ENCODE data around the gene ADAM12. TPM values are rescaled to one million over a fixed set of nuclear protein-coding genes. Genes with fewer than 3 reads are reported as not detected.

Gene ADAM12
- polyA plus RNA-seq, 1 experiment = 8.6 TPM

DNA sequence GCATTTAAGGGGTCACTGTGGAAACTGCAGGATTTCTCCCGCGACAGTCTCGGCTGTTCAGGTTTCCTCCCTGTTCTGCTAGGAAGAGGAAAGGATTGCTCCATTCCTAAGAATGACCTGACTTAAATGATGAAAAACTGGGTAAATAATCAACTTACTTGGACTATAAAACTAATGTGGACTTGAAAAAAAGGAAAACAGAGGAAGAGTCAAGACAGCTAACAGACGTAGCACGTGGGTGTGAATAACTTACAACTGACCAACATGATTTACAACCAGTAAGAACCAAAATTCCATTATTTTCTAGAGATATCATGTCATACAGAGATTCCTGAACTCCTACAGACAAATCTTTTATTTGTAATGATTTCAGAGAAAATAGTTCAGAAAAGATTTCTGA, 93.8 kb downstream of the ADAM12 start:
- CTCF ChIA-PET = no interaction called here
- Histone ChIP-seq H3K36me3 (ENCODE audit: control insufficient read depth, insufficient read depth, low read length) (no peaks in the 10 kb centered on the region), H3K27me3 (ENCODE audit: control insufficient read depth, insufficient read depth, low read length) (no peaks in the 10 kb centered on the region), H3K4me3 (ENCODE audit: low read depth, low read length) (no peak overlapping the region)
- no peak for DNase-seq (ENCODE audit: low read depth)
- TF ChIP-seq, protein P1, sequence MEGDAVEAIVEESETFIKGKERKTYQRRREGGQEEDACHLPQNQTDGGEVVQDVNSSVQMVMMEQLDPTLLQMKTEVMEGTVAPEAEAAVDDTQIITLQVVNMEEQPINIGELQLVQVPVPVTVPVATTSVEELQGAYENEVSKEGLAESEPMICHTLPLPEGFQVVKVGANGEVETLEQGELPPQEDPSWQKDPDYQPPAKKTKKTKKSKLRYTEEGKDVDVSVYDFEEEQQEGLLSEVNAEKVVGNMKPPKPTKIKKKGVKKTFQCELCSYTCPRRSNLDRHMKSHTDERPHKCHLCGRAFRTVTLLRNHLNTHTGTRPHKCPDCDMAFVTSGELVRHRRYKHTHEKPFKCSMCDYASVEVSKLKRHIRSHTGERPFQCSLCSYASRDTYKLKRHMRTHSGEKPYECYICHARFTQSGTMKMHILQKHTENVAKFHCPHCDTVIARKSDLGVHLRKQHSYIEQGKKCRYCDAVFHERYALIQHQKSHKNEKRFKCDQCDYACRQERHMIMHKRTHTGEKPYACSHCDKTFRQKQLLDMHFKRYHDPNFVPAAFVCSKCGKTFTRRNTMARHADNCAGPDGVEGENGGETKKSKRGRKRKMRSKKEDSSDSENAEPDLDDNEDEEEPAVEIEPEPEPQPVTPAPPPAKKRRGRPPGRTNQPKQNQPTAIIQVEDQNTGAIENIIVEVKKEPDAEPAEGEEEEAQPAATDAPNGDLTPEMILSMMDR (IDR thresholded peaks at IDR 0.05; ENCODE audit: insufficient read depth, low read depth, low read length) = no peak
- POLR2A ChIA-PET = no interaction called here

DNA sequence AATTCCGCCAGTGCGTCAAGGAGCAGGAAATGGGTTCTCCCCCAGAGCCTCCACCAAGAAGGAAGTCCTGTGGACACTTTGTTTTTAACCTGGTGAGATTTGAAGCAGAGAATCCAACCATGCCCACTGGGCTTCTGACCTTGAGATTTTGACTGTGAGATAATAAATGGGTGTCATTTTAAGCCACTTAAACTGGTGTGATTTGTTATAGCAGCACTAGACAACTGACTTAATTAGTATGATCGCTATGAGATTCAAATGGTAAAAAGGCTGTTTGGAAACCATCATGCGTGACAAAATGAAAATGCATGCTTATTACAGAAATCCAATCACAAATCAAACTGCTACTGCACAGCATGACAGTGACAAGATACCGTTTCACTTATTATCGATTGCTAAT, 98.0 kb downstream of the ADAM12 start:
- no peak overlapping the region for H3K4me3 ChIP-seq (ENCODE audit: low read depth, low read length)
- no peak for DNase-seq (ENCODE audit: low read depth)
- no peaks in the 10 kb centered on the region for H3K27me3 ChIP-seq (ENCODE audit: control insufficient read depth, insufficient read depth, low read length)
- ChIA-PET CTCF (interaction anchor here (0.6 to 1.1 kb wide), 2 partner anchors 12 to 161 kb away, joined by 3 to 5 read pairs; no protein-coding TSS in a partner anchor), POLR2A (no interaction called here)
- H3K36me3 ChIP-seq (ENCODE audit: control insufficient read depth, insufficient read depth, low read length) = no peaks in the 10 kb centered on the region
- TF ChIP-seq, protein P1 (IDR thresholded peaks at IDR 0.05; ENCODE audit: insufficient read depth, low read depth, low read length) = no peak

DNA sequence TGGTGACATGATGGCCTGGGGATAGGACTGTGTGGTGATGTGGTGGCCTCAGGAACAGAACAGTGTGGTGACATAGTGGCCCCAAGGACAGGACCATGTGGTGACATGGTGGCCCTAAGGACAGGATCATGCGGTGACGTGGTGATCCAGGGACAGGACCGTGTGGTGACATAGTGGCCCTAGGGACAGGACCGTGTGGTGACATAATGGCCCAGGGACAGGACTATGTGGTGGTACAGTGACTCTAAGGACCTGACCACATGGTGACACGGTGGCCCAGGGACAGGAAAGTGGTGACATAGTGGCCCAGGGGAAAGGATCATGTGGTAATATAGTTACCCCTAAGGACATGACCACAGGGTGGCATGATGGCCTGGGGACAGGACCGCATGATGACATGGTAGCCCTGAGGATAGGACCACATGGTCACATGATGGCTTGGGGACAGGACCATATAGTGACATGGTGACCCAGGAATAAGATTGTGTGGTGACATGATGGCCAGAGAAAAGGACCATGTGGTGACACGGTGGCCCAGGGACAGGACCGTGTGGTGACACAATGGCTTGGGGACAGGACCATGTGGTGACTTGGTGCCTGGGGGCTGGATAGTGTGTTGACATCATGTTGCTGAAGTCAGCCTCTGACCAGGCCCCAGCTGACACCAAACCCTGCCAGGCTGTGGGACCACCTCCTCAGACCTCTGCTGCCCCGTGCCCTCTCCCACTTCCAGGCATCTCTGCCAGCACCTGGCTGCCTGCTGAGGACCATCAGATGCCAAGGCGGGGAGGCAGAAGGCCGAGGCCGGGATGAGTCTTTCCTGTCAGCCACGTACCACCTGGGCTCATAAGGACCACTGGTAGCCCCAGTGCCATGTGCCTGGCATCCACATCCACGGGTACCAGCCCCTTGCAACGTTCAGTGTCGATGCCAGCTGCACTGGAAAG, 99.5 kb downstream of the ADAM12 start:
- CTCF ChIA-PET = no interaction called here
- POLR2A ChIA-PET = no interaction called here
- H3K27me3 ChIP-seq (ENCODE audit: control insufficient read depth, insufficient read depth, low read length) = no peaks in the 10 kb centered on the region
- H3K36me3 ChIP-seq (ENCODE audit: control insufficient read depth, insufficient read depth, low read length) = no peaks in the 10 kb centered on the region
- TF ChIP-seq, protein P1 (IDR thresholded peaks at IDR 0.05; ENCODE audit: insufficient read depth, low read depth, low read length) = no peak
- no peak for DNase-seq (ENCODE audit: low read depth)
- no peak overlapping the region for H3K4me3 ChIP-seq (ENCODE audit: low read depth, low read length)

DNA sequence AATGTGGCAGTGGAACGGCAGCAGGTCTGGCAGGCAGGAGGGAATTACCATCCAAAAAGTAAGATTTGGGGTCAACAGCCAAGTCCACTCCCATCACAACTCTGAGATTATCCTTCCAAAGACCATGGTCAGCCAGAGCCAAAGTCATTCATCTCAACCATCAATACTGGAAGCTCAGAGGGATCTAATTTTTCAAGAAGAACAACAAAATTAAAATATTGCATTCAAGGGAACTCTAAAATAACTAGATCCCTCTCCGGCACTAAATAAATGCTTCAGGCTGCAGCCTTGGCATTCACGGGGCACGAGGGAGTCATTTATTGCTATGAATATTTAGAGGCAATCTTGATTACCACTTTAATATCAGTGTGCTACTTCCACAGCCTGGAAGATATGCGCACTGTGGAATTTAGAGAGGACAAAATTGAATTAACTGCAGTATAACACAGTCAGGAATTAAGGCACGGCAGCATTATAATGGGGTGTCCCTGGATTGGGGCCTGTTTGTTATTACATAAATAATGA, 102.0 kb downstream of the ADAM12 start:
- Histone ChIP-seq H3K27me3 (ENCODE audit: control insufficient read depth, insufficient read depth, low read length) (no peaks in the 10 kb centered on the region), H3K4me3 (ENCODE audit: low read depth, low read length) (no peak overlapping the region), H3K36me3 (ENCODE audit: control insufficient read depth, insufficient read depth, low read length) (no peaks in the 10 kb centered on the region)
- ChIA-PET CTCF (interaction anchor here (1.0 to 1.5 kb wide), 3 partner anchors 12 to 16 kb away, joined by 3 to 4 read pairs (median 3); no protein-coding TSS in a partner anchor), POLR2A (no interaction called here)
- TF ChIP-seq, protein P1 (IDR thresholded peaks at IDR 0.05; ENCODE audit: insufficient read depth, low read depth, low read length) = no peak
- no peak for DNase-seq (ENCODE audit: low read depth)

DNA sequence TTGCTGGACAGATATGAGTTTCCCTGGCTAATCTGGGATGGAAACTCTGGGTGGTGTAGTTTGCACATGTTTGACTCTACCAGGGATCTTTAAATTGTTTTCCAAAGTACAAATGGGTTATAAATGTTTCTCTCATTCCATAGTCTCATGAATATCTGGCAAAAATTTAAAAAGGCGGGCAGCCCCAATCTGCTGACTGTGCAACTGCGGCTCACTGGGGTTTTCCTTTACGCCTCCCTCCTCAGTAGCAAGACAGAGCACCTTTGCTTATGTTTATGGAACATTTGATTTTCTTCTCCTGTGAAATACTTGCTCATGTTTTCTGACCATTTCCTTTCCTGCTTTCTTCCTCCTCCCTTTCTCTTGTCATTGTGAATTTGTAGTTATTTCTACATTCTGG, 105.0 kb downstream of the ADAM12 start:
- ChIA-PET POLR2A (no interaction called here), CTCF (no interaction called here)
- TF ChIP-seq, protein P1 (IDR thresholded peaks at IDR 0.05; ENCODE audit: insufficient read depth, low read depth, low read length) = no peak
- DNase-seq (ENCODE audit: low read depth) = no peak
- Histone ChIP-seq H3K4me3 (ENCODE audit: low read depth, low read length) (no peak overlapping the region), H3K36me3 (ENCODE audit: control insufficient read depth, insufficient read depth, low read length) (no peaks in the 10 kb centered on the region), H3K27me3 (ENCODE audit: control insufficient read depth, insufficient read depth, low read length) (no peaks in the 10 kb centered on the region)
